Activated CD4-positive, alpha-beta memory T cell treated with anti-CD3 and anti-CD28 coated beads for 36 hours (primary cell): ENCODE data around the gene TSKU. TPM values are rescaled to one million over a fixed set of nuclear protein-coding genes. Genes with fewer than 3 reads are reported as not detected.
"Not testable (repeated sequence)": the region's sequence is repeated elsewhere in the genome, so short reads cannot be mapped to it uniquely, and the experiment has no call there.

Source experiments
- CTCF ChIA-PET: fragments of 350-600 bp; sonication (Branson Sonifier 250); formaldehyde crosslinking; loops from one replicate; lab custom pipeline; 2021; ENCODE audit warnings: antibody characterized with exemption, inconsistent platforms; lab: Charles Lee
- POLR2A ChIA-PET: fragments of 350-600 bp; sonication (Branson Sonifier 250); formaldehyde crosslinking; loops from one replicate; lab custom pipeline; 2021; ENCODE audit warnings: antibody characterized with exemption; lab: Charles Lee
- DNase-seq: peaks from one replicate; pipeline ENCODE4 v3.0.0-alpha.2; 2020
- H3K27ac Mint-ChIP-seq: one replicate; pipeline ENCODE4 v1.8.0; 2021; ENCODE audit warnings: mixed read lengths
- H3K27me3 Mint-ChIP-seq: one replicate; pipeline ENCODE4 v1.8.0; 2021; ENCODE audit warnings: mixed read lengths
- H3K36me3 Mint-ChIP-seq: one replicate; pipeline ENCODE4 v1.8.0; 2021; ENCODE audit warnings: mixed read lengths
- H3K4me1 Mint-ChIP-seq: one replicate; pipeline ENCODE4 v1.8.0; 2021; ENCODE audit warnings: low read depth, mixed read lengths
- H3K4me3 Mint-ChIP-seq: one replicate; pipeline ENCODE4 v1.8.0; 2021; ENCODE audit warnings: mild to moderate bottlenecking, mixed read lengths
- H3K9me3 Mint-ChIP-seq: one replicate; pipeline ENCODE4 v1.8.0; 2021; ENCODE audit warnings: mixed read lengths
- intact Hi-C: fragments of 100-400 bp; cut with micrococcal nuclease; formaldehyde crosslinking; loops from one replicate; pipeline ENCODE4 v1.15.1; 2023
- total RNA-seq, 2 experiments: library from RNA; stranded (reverse); gene quantifications; one replicate each; pipeline ENCODE4 v1.2.3, GENCODE V29; 2021

Gene TSKU, protein sequence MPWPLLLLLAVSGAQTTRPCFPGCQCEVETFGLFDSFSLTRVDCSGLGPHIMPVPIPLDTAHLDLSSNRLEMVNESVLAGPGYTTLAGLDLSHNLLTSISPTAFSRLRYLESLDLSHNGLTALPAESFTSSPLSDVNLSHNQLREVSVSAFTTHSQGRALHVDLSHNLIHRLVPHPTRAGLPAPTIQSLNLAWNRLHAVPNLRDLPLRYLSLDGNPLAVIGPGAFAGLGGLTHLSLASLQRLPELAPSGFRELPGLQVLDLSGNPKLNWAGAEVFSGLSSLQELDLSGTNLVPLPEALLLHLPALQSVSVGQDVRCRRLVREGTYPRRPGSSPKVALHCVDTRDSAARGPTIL
- total RNA-seq: 1 to 10 TPM; 3.8 to 3.9 TPM

DNA sequence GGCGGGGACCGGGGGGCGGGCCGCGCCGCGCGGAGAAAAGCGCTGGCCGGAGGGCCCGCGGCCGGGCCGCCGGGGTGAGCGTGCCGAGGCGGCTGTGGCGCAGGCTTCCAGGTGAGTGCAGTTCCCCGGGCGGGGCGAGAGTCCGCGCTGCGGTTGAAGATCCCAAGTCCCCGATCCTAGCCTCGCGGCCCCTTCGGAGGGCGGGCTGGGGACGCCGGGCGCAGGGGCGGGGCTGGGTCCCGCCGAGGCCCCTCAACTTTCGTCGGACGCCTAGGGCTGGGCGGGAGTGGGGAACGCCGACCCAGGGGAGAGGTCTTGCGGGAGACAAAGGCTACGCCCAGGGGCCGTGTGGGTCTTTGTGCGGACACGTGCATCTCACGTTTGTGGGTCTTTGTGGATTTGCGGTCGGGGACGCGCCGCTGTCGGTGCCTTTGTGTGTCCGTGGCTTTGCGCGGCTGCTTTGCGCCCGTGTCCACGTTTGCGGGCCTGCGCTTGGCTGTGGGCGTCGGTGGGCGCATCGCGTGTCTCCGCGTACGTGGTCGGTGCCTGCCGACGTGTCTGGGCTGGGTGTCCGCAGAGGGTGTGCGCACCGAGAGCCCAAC lies at the start of gene TSKU:
Gene TSKU, plus strand, starts transcription at position 63 of the 602 bp plus-strand sequence. CDS start 12,261 bp downstream, outside the sequence.
- peaks cover 45% of the 10 kb centered on the region for H3K27me3 Mint-ChIP-seq
- CTCF ChIA-PET: interaction anchor here (2.5 kb wide), 1 partner anchor 61 kb away, joined by 15 read pairs; no protein-coding TSS in a partner anchor
- peak; percentile 19 for DNase-seq
- H3K9me3 Mint-ChIP-seq: peaks cover under 1% of the 10 kb centered on the region
- peak within 1 kb of the TSS; percentile 85 for H3K27ac Mint-ChIP-seq
- H3K4me1 Mint-ChIP-seq: peaks cover 17% of the 10 kb centered on the region
- H3K4me3 Mint-ChIP-seq: peak within 1 kb of the TSS; percentile 66
- POLR2A ChIA-PET: no interaction called here
- intact Hi-C loops: no loop called here
- H3K36me3 Mint-ChIP-seq: no peaks in the 10 kb centered on the region

DNA sequence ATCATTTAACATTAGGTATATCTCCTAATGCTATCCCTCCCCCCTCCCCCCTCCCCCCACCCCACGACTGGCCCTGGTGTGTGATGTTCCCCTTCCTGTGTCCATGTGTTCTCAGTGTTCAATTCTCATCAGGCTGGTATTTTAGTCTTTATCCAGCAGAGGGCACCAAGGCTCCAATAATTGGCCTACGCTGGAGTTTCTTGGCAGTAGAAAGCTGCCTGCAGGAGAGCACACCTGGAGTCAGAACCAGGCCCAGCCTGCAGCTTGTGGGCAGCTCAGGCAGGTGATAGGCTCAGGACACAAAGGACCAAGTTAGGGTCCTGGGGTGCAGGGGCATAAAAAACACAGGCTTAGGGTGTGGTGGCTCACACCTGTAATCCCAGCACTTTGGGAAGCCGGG lies 49.2 kb upstream of the TSKU start:
- peak; percentile 63 for DNase-seq
- not testable (repeated sequence) for H3K9me3 Mint-ChIP-seq, H3K27ac Mint-ChIP-seq, H3K36me3 Mint-ChIP-seq, H3K4me3 Mint-ChIP-seq, H3K27me3 Mint-ChIP-seq, H3K4me1 Mint-ChIP-seq
- CTCF ChIA-PET: interaction anchor here (0.6 to 7.3 kb wide), 14 partner anchors 9 to 357 kb away, joined by 3 to 119 read pairs (median 5); no protein-coding TSS in a partner anchor
- intact Hi-C loops: loop anchor here (1.0 to 5.0 kb wide), 2 partner anchors 65 to 358 kb away; no protein-coding TSS in a partner anchor
- POLR2A ChIA-PET: interaction anchor here (1.0 kb wide), 1 partner anchor 65 kb away, joined by 4 read pairs; no protein-coding TSS in a partner anchor

DNA sequence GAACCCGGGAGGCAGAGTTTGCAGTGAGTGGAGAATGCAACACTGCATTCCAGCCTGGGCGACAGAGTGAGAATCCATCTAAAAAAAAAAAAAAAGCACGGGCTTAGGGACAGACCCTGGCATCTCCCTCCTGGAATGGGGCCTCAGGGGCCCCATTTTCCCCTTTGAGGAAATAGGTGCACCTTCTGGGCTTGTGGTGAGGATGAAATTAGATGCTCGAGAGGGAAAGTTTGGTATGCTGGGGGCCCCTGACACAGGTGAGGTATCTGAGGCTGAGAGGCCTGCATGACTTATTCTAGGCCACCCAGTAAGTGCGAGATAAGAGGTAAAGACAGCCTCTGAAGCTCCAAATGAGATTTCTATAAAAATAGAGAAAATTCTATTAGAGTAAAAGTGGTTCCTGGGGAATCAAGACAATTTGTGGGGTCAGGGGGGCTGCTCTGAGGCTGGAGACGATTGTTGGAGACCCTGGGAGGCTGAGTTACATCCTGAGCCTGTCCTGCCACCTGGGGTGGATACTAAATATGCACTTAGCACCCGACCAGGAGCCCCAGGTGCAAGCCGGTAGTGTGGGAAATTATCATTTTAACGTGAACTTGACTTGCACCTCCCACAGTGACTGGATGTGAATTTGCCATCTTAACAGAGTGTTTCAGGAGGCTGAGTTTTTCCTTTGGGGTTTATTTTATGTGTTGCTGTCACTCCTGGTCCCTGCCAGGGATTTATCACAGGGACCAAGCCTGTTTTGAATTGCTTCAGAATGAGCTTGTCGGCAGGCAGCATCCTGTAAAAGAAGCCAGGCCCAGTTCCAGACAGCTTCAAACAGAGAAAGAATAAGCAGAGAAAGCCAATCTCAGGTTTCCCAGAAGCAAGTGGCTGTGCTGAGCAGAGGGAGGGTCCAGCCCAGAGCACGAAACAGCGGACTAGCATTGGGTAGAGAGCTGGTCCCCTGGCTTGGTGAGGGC lies 48.4 kb upstream of the TSKU start:
- CTCF ChIA-PET: interaction anchor here (0.6 to 7.3 kb wide), 16 partner anchors 8 to 356 kb away, joined by 3 to 119 read pairs (median 4); no protein-coding TSS in a partner anchor
- Mint-ChIP-seq H3K27ac (no peak overlapping the region), H3K27me3 (peaks cover 2% of the 10 kb centered on the region), H3K4me3 (no peak overlapping the region), H3K9me3 (no peaks in the 10 kb centered on the region), H3K36me3 (no peaks in the 10 kb centered on the region), H3K4me1 (no peaks in the 10 kb centered on the region)
- intact Hi-C loops: loop anchor here (1.0 to 5.0 kb wide), 2 partner anchors 65 to 358 kb away; no protein-coding TSS in a partner anchor
- no peak for DNase-seq
- POLR2A ChIA-PET: interaction anchor here (1.0 kb wide), 1 partner anchor 64 kb away, joined by 4 read pairs; no protein-coding TSS in a partner anchor

DNA sequence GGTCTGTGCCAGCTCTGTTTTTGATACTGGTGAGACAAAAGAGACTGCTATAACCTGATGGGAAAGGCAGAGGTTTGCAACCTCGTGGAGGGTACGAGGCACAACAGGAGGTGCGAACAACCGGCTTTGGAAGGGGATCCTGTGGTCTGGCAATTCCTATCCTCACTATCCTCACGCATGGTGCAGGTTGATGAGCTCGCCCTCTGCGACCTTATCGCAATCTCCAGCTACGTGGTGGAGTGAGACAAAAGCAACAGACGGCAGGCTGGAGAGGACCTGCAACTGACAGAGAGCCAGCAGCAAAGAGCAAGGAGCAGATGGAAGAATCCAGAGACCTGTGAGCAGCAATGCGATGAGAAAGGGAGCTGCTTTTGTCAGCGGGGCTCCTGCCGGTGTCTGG lies 47.3 kb upstream of the TSKU start:
- Mint-ChIP-seq H3K27ac (no peak overlapping the region), H3K4me1 (no peaks in the 10 kb centered on the region), H3K36me3 (no peaks in the 10 kb centered on the region), H3K4me3 (no peak overlapping the region), H3K9me3 (no peaks in the 10 kb centered on the region), H3K27me3 (peaks cover 2% of the 10 kb centered on the region)
- ChIA-PET CTCF (interaction anchor here (0.6 to 7.3 kb wide), 6 partner anchors 13 to 323 kb away, joined by 3 to 119 read pairs (median 28); no protein-coding TSS in a partner anchor), POLR2A (no interaction called here)
- intact Hi-C loops: no loop called here
- no peak for DNase-seq

DNA sequence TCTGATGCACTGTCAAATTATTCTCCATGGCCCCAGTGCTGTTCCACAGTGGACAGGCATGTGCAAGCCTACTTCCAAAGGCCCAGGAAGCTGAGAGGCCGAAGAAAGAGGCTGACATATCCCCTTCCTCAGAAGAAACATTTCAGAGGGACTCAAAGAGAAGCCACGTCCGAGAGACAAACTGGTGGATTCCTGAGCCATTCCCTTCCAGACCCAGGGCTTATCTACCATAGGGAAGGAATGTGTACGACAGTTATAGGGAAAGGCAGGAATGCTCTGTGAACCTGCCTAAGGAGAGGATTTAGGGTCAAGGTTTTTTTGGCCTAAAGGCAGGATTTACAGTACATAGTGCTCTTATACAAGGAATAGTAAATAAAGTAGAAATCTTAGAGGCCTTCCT lies 46.9 kb upstream of the TSKU start:
- Mint-ChIP-seq H3K27ac (no peak overlapping the region), H3K9me3 (no peaks in the 10 kb centered on the region), H3K4me3 (no peak overlapping the region), H3K36me3 (no peaks in the 10 kb centered on the region), H3K4me1 (no peaks in the 10 kb centered on the region), H3K27me3 (peaks cover 2% of the 10 kb centered on the region)
- POLR2A ChIA-PET: no interaction called here
- CTCF ChIA-PET: interaction anchor here (0.6 to 7.3 kb wide), 4 partner anchors 14 to 324 kb away, joined by 3 to 119 read pairs (median 66); no protein-coding TSS in a partner anchor
- intact Hi-C loops: no loop called here
- DNase-seq: no peak

DNA sequence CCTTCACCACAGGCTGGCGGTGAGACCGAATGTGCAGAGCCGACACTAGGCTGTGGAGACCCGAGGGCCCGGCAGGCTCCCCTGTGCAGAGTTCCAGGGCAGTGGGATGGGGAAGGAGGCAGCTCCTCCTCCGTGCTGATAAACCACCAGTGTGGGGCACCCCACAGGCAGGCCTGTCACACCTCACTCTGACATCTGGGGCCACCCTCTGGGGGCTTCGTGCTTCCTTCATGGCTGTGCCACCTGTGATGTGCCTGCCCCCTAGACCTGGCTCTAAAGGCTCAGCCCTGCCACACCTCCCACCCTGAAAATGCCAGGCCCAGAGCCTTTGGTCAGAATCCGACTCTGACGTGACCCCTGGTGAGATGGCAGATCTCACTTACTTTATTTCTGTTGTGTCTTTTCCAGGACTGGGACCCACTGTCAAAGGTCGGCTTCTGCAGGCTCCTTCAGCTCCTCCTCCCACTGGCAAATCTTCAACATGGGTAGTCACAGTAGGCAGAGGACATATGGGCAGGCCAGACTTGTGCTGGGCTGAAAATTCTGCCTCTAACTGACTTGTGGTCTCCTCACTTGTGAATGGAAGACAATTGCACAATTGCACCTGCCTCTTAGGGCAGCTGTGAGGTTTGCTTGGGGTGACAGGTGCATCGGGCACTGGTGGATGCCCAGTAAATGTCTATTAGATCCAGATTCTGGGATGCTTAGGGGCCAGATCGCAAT lies 46.2 kb upstream of the TSKU start:
- no peaks in the 10 kb centered on the region for H3K9me3 Mint-ChIP-seq
- H3K4me3 Mint-ChIP-seq: no peak overlapping the region
- CTCF ChIA-PET: interaction anchor here (0.6 to 7.3 kb wide), 4 partner anchors 14 to 324 kb away, joined by 3 to 119 read pairs (median 44); no protein-coding TSS in a partner anchor
- intact Hi-C loops: no loop called here
- DNase-seq: no peak
- peaks cover 2% of the 10 kb centered on the region for H3K27me3 Mint-ChIP-seq
- H3K4me1 Mint-ChIP-seq: no peaks in the 10 kb centered on the region
- POLR2A ChIA-PET: no interaction called here
- H3K36me3 Mint-ChIP-seq: no peaks in the 10 kb centered on the region
- H3K27ac Mint-ChIP-seq: no peak overlapping the region

DNA sequence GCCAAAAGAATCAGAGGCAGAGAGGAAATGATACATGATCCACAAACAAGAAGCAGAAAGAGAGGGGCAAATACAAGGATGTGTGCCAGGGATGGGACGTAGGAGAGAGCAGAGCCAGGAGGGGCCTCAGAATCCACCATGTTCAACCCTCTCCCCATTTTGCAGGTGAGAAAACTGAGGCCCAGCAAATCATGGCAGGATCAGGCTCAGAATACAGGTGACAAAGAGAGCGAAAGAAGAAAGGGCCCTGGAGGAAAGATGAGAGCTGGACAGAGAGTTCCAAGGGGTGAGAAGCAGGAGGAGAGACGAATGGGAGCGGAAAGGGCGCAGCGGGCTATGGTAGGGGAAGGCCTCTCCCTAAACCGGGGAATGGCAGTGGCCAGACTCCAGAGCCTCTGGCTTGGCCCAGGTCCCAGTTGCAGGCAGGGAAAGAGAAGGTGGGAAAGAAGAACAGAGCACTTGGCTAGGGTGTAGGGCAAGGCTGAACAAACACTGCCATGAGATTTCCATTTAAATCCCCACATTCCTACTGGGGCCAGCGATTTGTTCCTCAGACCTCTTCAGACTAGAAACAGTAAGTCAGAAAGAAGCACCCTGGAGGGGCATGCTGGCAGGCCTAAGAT lies 44.4 kb upstream of the TSKU start:
- Mint-ChIP-seq H3K4me1 (no peaks in the 10 kb centered on the region), H3K27ac (no peak overlapping the region), H3K36me3 (no peaks in the 10 kb centered on the region), H3K27me3 (peaks cover 2% of the 10 kb centered on the region), H3K4me3 (no peak overlapping the region), H3K9me3 (no peaks in the 10 kb centered on the region)
- ChIA-PET CTCF (interaction anchor here (1.0 kb wide), 1 partner anchor 16 kb away, joined by 3 read pairs; no protein-coding TSS in a partner anchor), POLR2A (no interaction called here)
- no peak for DNase-seq
- intact Hi-C loops: no loop called here

DNA sequence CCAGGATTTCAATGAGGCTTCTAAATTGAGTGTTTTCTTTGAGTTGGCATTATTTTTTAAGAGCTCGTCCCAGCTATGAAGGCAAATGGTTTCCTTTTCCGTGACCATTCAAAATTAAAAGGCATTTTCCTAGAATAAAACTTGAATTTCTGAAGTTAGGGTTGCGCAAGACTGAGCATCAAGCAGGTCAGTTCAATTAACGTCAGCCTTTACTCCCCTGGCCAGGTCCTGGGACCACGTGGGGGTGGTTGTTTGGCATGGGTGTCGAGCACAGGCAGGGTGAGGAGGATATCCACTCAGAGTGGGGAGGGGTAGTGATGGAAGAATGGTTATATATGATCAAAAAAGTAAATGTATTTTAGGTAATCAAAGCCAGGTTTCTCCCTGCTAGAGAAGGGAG lies 43.4 kb upstream of the TSKU start:
- Mint-ChIP-seq H3K4me3 (no peak overlapping the region), H3K4me1 (no peaks in the 10 kb centered on the region), H3K27me3 (peaks cover 2% of the 10 kb centered on the region), H3K27ac (no peak overlapping the region), H3K9me3 (no peaks in the 10 kb centered on the region), H3K36me3 (no peaks in the 10 kb centered on the region)
- DNase-seq: no peak
- ChIA-PET POLR2A (no interaction called here), CTCF (interaction anchor here (2.5 kb wide), 1 partner anchor 59 kb away, joined by 9 read pairs; no protein-coding TSS in a partner anchor)
- intact Hi-C loops: no loop called here

DNA sequence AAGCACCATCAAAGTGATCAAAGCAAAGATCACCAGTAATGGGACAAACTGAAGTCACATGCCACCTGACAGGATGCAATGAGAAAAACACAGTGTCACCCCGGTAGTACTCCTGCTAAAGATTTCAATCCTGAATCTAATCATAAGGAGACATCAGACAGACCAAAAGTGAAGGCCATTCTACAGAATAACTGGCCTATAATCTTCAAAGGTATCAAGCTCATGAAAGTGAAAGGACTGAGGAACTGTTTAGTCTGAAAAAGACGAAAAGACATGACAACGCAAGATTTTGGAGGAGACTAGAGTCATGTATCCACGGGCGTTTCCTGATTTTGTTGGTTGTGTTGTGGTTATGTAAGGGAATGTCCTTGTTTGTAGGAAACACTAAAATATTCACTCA lies 42.4 kb upstream of the TSKU start:
- no peak overlapping the region for H3K27ac Mint-ChIP-seq
- H3K27me3 Mint-ChIP-seq: peaks cover 4% of the 10 kb centered on the region
- H3K36me3 Mint-ChIP-seq: no peaks in the 10 kb centered on the region
- no peaks in the 10 kb centered on the region for H3K4me1 Mint-ChIP-seq
- POLR2A ChIA-PET: no interaction called here
- intact Hi-C loops: no loop called here
- no peak overlapping the region for H3K4me3 Mint-ChIP-seq
- DNase-seq: no peak
- CTCF ChIA-PET: interaction anchor here (2.5 kb wide), 1 partner anchor 58 kb away, joined by 9 read pairs; no protein-coding TSS in a partner anchor
- H3K9me3 Mint-ChIP-seq: no peaks in the 10 kb centered on the region

DNA sequence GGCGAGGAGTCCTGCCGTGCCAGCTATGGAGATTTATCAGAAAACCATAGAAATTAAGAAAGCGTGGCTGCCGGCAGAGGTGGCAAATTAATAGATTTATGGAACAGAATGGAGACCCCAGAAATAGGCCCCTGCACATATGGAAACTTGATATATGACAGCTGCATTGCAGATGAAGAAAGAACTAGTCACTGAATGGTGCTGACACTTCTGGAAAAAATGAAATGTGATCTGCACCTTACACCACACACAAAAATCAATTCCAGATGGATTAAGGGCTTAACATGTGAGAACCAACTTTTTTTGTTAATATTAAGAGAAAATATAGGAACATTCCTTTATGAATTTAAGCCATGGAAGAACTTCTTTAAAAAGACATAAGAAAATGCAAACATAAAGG lies 40.3 kb upstream of the TSKU start:
- Mint-ChIP-seq H3K36me3 (no peaks in the 10 kb centered on the region), H3K9me3 (no peaks in the 10 kb centered on the region), H3K27me3 (peaks cover 6% of the 10 kb centered on the region), H3K4me3 (no peak overlapping the region), H3K4me1 (no peaks in the 10 kb centered on the region), H3K27ac (no peak overlapping the region)
- intact Hi-C loops: no loop called here
- DNase-seq: no peak
- ChIA-PET CTCF (interaction anchor here (0.7 to 1.9 kb wide), 6 partner anchors 9 to 177 kb away, joined by 3 to 8 read pairs (median 4); no protein-coding TSS in a partner anchor), POLR2A (no interaction called here)
